ENCODE measurements around the gene ZNF585A. TPM values are rescaled to one million over a fixed set of nuclear protein-coding genes. Genes with fewer than 3 reads are reported as not detected.

ZNF585A gene
- 4.2 and 6.4 TPM in 2 replicates for total RNA-seq

DNA sequence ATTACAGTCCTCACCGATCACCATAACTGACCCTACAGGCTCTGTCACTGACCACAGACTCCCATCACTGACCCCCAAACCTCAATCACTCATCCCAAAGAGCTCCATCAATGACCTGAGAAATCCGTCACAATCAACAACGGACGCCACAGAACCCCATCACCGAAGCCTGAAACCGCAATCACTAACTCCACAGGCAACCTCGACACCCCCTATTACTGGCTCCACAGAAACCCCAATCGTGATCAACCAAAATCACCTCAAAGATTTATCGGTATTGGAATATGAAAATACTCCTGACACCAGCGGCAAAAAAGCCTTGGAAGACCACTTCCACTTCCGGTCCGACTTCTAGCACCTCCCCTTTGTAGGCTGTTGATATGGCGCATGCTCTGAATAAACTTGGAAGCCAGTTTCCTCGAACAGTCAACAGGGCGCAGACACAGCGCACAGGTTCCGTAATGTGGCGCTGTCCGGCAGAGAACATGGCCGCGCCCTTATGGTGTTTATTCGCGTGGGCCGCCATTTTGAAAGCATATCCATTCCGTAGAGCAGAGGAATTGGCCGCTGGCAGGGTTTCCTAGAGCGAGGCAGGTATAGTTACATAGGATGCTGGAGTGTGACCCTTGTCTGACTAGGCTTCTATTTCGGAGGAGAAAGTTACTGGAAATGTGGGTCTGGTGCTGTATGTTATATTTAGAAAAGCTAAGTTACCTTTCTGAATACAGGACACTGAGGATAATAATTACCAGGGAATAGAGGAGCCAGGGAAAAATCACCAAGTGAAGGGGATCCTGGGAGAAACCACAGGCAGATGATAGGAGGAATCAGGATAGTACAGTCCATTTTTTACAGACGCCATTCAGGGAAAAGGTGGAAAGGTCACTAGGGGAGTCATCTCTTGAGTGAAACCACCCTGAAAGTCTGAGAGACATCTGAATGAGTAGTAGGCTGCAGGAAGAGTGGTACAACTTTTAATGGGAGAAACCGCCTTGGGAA, at the start of gene ZNF585A:
Gene ZNF585A (minus strand): TSS at position 328 of the 999 bp plus-strand sequence. CDS start 2,785 bp downstream, outside the sequence.

DNA sequence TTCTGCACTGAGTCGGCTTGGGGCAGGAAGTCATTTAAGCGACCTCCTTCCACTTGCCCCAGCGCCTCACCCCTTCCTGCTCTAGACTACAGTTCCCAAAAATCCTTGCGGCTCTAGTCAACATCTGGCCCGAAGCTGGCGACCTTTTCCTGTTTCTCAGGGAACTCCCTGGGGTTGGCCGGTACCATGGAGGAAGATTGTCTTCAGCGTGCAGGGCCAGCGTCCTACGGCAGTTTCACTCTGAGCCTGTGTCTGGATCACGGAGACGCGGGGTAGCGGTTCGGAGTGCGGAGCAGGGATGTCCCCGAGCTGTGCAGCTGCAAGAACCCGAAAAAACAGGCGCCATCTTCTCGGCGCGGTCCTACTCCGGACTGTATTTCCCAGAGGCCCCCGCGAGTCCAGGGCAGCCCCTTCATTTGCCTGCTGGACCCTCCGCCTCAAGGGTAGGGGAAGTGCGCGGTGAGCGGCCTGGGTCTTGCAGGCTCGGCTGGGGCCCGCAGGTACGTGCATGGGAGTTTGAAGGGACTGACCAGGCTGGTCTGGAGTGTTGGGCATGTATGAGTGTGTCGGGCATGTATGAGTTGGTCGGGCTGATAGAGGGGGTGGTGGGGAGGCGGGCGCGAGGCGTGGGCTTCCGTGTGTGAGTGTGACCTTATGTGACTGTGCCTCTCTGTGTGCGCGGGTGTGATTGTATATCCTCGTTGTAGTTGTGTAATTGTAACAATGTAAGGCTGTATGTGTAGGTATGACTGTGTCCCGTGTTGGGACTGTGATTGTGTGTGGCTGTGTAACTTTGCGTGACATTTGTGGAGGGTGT, 45.5 kb upstream of the ZNF585A start, which contains the start of gene ZNF383:
Gene ZNF383 (plus strand): TSS at position 440 of the 817 bp plus-strand sequence. CDS start 12,240 bp downstream, outside the sequence.

Other genes starting within 250 kb of the ZNF585A start
- gene ZNF420, start 94.3 kb downstream of the ZNF585A start, total RNA-seq = 3.4 and 7.2 TPM in 2 replicates
- 6.2 and 17.0 TPM in 2 replicates for gene ZNF585B, start 37.8 kb upstream of the ZNF585A start, total RNA-seq
- 2.9 and 6.7 TPM in 2 replicates for gene ZNF383, start 45.5 kb upstream of the ZNF585A start, total RNA-seq
- 2.9 and 5.6 TPM in 2 replicates for gene ZNF527, start 198.4 kb upstream of the ZNF585A start, total RNA-seq

Data from bladder microvascular endothelial cell (primary cell).